NK-92 treated with Interleukin-12 subunit alpha and Interleukin-12 subunit beta, amount 100 ng/mL, for 24 hours (cell line): Measurements from ENCODE around the gene SPNS1.
"Not testable (repeated sequence)": the region's sequence is repeated elsewhere in the genome, so short reads cannot be mapped to it uniquely, and the experiment has no call there.

Experiments
- DNase-seq: peaks from one replicate; lab custom pipeline; 2025; lab: John Stamatoyannopoulos, UW

SPNS1 gene, protein sequence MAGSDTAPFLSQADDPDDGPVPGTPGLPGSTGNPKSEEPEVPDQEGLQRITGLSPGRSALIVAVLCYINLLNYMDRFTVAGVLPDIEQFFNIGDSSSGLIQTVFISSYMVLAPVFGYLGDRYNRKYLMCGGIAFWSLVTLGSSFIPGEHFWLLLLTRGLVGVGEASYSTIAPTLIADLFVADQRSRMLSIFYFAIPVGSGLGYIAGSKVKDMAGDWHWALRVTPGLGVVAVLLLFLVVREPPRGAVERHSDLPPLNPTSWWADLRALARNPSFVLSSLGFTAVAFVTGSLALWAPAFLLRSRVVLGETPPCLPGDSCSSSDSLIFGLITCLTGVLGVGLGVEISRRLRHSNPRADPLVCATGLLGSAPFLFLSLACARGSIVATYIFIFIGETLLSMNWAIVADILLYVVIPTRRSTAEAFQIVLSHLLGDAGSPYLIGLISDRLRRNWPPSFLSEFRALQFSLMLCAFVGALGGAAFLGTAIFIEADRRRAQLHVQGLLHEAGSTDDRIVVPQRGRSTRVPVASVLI

GRCh38 chr16:28974437-28975157 is at the start of gene SPNS1:
SPNS1 (plus strand) TSS chr16:28974778; CDS start chr16:28975152, 374 bp downstream.
- DNase-seq: peak; percentile 96

- peak; percentile 80 for DNase-seq
Measured at GRCh38 chr16:28925386-28926228, 49.0 kb upstream of the SPNS1 start.

DNA sequence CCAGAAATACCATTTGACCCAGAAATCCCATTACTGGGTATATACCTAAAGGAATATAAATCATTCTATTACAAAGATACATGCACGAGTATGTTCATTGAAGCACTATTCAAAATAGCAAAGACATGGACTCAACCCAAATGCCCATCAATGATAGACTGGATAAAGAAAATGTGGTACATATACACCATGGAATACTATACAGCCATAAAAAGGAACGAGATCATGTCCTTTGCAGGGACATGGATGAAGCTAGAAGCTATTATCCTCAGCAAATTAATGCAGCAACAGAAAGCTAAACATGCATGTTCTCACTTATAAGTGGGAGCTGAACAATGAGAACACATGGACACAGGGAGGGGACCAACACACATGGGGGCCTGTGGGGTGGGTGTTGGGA is 48.3 kb upstream of the SPNS1 start:
- not testable (repeated sequence) for DNase-seq

GRCh38 chr16:28927815-28928214 is 46.8 kb upstream of the SPNS1 start:
- no peak for DNase-seq

DNA sequence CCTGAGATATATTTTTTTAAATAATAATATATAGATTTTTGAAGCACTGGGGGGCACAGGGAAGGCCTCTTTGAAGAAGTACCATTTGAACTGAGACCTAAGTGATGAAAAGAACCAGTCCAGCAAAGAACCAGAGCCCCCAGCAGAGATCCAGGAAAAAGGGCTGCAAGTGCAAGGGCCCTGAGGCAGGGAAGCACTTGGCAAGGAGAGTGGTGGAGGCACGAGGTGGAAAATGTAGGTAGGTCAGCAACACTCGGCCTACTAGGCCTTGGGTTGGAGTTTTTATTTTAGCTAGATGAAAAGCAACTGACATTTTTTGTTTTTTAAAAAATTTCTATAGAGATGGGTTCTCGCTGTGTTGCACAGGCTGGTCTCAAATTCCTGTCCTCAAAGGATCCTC is 44.4 kb upstream of the SPNS1 start:
- no peak for DNase-seq

DNA sequence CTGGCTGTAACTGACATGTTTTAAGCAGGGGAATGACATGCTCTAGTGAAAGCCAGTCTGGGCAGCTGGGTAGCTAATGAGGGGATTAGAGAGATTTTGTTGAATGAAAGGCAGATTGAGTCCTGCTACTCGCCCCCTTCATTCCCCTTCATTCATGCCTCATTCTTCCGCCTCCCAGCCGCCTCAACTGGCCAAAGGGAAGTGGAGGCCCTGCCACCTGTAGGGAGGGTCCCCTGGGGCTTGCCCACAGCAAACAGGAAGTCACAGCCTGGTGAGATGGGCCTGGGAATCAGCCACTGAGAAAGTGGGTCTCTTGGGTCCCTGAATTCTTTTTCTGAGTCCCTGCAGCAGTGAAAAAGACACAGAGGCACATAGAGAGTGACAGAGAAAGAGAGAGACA is 43.9 kb upstream of the SPNS1 start:
- no peak for DNase-seq

- DNase-seq: no peak
Measured at GRCh38 chr16:28931801-28932225, 42.8 kb upstream of the SPNS1 start, which contains the start of gene CD19. CD19 (plus strand) TSS chr16:28931971; CDS start chr16:28932001, 30 bp downstream.

DNA sequence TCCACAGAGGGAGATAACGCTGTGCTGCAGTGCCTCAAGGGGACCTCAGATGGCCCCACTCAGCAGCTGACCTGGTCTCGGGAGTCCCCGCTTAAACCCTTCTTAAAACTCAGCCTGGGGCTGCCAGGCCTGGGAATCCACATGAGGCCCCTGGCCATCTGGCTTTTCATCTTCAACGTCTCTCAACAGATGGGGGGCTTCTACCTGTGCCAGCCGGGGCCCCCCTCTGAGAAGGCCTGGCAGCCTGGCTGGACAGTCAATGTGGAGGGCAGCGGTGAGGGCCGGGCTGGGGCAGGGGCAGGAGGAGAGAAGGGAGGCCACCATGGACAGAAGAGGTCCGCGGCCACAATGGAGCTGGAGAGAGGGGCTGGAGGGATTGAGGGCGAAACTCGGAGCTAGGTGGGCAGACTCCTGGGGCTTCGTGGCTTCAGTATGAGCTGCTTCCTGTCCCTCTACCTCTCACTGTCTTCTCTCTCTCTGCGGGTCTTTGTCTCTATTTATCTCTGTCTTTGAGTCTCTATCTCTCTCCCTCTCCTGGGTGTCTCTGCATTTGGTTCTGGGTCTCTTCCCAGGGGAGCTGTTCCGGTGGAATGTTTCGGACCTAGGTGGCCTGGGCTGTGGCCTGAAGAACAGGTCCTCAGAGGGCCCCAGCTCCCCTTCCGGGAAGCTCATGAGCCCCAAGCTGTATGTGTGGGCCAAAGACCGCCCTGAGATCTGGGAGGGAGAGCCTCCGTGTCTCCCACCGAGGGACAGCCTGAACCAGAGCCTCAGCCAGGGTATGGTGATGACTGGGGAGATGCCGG is 42.0 kb upstream of the SPNS1 start:
- DNase-seq: no peak

DNA sequence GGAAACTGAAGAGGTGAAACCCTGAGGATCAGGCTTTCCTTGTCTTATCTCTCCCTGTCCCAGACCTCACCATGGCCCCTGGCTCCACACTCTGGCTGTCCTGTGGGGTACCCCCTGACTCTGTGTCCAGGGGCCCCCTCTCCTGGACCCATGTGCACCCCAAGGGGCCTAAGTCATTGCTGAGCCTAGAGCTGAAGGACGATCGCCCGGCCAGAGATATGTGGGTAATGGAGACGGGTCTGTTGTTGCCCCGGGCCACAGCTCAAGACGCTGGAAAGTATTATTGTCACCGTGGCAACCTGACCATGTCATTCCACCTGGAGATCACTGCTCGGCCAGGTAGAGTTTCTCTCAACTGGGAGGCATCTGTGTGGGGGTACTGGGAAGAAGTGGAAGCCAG is 41.4 kb upstream of the SPNS1 start:
- DNase-seq: no peak

DNA sequence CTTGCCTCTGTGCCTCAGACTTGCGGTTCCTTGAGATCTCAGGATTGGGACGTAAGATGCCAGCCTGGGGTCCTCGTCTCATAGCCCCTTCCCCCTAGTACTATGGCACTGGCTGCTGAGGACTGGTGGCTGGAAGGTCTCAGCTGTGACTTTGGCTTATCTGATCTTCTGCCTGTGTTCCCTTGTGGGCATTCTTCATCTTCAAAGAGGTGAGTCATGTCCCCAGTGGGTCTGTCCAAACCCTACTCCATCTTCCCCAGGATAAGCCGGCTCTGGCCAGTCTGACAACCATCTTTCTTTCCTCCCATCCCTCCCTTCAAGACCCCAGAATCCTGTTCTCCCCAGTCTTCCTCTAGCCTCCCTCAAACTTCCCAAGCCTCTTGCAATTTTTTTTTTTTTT is 39.2 kb upstream of the SPNS1 start:
- DNase-seq: no peak

- DNase-seq: no peak
Measured at GRCh38 chr16:28935924-28936783, 38.4 kb upstream of the SPNS1 start.

- no peak for DNase-seq
Measured at GRCh38 chr16:28936784-28937155, 37.8 kb upstream of the SPNS1 start.

DNA sequence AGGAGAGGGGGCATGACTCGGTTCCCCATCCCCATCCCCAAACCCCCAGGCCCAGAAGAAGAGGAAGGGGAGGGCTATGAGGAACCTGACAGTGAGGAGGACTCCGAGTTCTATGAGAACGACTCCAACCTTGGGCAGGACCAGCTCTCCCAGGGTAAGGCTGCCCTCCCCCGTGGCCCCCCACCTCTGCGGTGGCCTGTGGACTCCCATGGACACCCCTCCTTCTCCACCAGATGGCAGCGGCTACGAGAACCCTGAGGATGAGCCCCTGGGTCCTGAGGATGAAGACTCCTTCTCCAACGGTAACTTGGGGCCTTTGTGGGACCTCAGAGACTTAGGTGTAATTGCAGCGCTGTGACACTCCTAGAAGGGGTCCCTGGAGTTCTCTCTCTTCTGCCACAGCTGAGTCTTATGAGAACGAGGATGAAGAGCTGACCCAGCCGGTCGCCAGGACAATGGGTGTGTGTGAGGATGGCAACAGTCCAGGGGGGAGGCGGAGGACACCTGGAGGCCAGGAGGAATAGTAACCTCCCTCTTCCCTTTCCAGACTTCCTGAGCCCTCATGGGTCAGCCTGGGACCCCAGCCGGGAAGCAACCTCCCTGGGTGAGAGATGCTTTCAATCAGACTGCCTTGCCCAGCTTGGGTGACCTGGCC is 37.2 kb upstream of the SPNS1 start:
- DNase-seq: no peak

- DNase-seq: no peak
Measured at GRCh38 chr16:28938721-28939120, 35.9 kb upstream of the SPNS1 start.

- DNase-seq: not testable (repeated sequence)
Measured at GRCh38 chr16:28939825-28940224, 34.8 kb upstream of the SPNS1 start.

GRCh38 chr16:28943281-28943680 is 31.3 kb upstream of the SPNS1 start:
- DNase-seq: no peak

GRCh38 chr16:28946681-28947080 is 27.9 kb upstream of the SPNS1 start:
- no peak for DNase-seq

DNA sequence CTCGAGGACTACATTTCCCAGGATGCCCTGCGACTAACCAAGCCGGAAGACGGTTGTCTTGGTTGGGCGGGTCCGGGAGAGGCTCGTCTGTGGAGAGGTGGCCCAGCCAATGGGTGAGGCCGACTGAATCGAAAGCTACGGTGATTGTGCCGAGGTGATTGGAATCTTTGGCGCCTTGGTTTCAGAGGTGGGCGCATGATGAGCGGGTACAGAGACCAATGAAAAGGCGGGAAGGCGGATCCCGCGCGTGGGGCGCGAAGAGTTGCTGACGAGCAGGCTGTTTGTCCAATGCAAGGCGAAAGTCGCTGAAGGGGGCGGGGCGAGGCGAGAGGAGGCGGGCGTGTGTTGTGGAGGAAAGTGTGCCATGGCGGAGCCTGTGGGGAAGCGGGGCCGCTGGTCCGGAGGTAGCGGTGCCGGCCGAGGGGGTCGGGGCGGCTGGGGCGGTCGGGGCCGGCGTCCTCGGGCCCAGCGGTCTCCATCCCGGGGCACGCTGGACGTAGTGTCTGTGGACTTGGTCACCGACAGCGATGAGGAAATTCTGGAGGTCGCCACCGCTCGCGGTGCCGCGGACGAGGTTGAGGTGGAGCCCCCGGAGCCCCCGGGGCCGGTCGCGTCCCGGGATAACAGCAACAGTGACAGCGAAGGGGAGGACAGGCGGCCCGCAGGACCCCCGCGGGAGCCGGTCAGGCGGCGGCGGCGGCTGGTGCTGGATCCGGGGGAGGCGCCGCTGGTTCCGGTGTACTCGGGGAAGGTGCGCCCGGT is 23.7 kb upstream of the SPNS1 start, which contains the start of gene NFATC2IP:
TSS of gene NFATC2IP (plus strand) at position 290 of the 762 bp plus-strand sequence. CDS start at position 365, 75 bp downstream.
- peak; percentile 99 for DNase-seq
